CD8-positive, alpha-beta memory T cell (primary cell): Measurements from ENCODE around the gene CAMSAP1. TPM values are rescaled to one million over a fixed set of nuclear protein-coding genes. Genes with fewer than 3 reads are reported as not detected.
A peak's percentile ranks its signal among the peaks of the same experiment; 100 is the strongest.

Source experiments
- CTCF ChIA-PET: fragments of 350-600 bp; sonication (Branson Sonifier 250); formaldehyde crosslinking; loops from one replicate; lab custom pipeline; 2021; ENCODE audit warnings: antibody characterized with exemption; lab: Charles Lee
- POLR2A ChIA-PET: fragments of 350-600 bp; sonication (Branson Sonifier 250); formaldehyde crosslinking; loops from one replicate; lab custom pipeline; 2021; ENCODE audit warnings: antibody characterized with exemption; lab: Charles Lee
- DNase-seq, 5 donors: peaks; one replicate each; pipeline versions ENCODE4 v3.0.0 to v3.0.0-alpha.2; 2020 to 2022; ENCODE audit warnings: mixed read lengths in 1 of 5
- H3K27ac ChIP-seq: one replicate; pipeline ENCODE4 v1.7.0; 2013; ENCODE audit warnings: low read depth, mild to moderate bottlenecking, low read length, moderate library complexity
- H3K27me3 ChIP-seq: 2 replicates; pipeline ENCODE4 v1.7.0; 2013; ENCODE audit warnings: low read length, mild to moderate bottlenecking; ENCODE audit not compliant: insufficient read depth, poor library complexity, severe bottlenecking
- H3K36me3 ChIP-seq: 2 replicates; pipeline ENCODE4 v1.7.0; 2013; ENCODE audit warnings: mild to moderate bottlenecking, low read length, moderate library complexity; ENCODE audit not compliant: insufficient read depth
- H3K4me1 ChIP-seq: 2 replicates; pipeline ENCODE4 v1.7.0; 2013; ENCODE audit warnings: mild to moderate bottlenecking, low read length, moderate library complexity; ENCODE audit not compliant: insufficient read depth
- H3K4me3 ChIP-seq: 2 replicates; pipeline ENCODE4 v1.7.0; 2013; ENCODE audit warnings: mild to moderate bottlenecking, low read length
- H3K9me3 ChIP-seq: 2 replicates; pipeline ENCODE4 v1.7.0; 2013; ENCODE audit warnings: mild to moderate bottlenecking, low read length
- H3K27ac Mint-ChIP-seq, 8 donors: one replicate each; pipeline ENCODE4 v1.8.0; 2020 to 2021; ENCODE audit warnings: mixed read lengths in 8 of 8, mild to moderate bottlenecking in 6 of 8, inconsistent platforms in 3 of 8, moderate library complexity in 3 of 8
- H3K27me3 Mint-ChIP-seq, 2 donors: one replicate each; pipeline ENCODE4 v1.8.0; 2020 to 2021; ENCODE audit warnings: mixed read lengths in 2 of 2, mild to moderate bottlenecking in 1 of 2, moderate library complexity in 1 of 2
- H3K36me3 Mint-ChIP-seq, 3 donors: one replicate each; pipeline ENCODE4 v1.8.0; 2020 to 2021; ENCODE audit warnings: mixed read lengths in 3 of 3, inconsistent platforms in 1 of 3, mild to moderate bottlenecking in 1 of 3
- H3K4me1 Mint-ChIP-seq, 3 donors: one replicate each; pipeline ENCODE4 v1.8.0; 2020 to 2021; ENCODE audit warnings: mixed read lengths in 3 of 3, inconsistent platforms in 1 of 3, mild to moderate bottlenecking in 1 of 3
- H3K4me3 Mint-ChIP-seq, 7 donors: one replicate each; pipeline ENCODE4 v1.8.0; 2020 to 2021; ENCODE audit warnings: mixed read lengths in 7 of 7, mild to moderate bottlenecking in 6 of 7, moderate library complexity in 4 of 7, inconsistent platforms in 2 of 7
- H3K9me3 Mint-ChIP-seq, 5 donors: one replicate each; pipeline ENCODE4 v1.8.0; 2020 to 2022; ENCODE audit warnings: mixed read lengths in 5 of 5, mild to moderate bottlenecking in 3 of 5, moderate library complexity in 2 of 5, inconsistent platforms in 1 of 5
- polyA plus RNA-seq: library from polyadenylated mRNA; unstranded; fragments of 300-500 nt; fragmentation: Illumina TruSeq; gene quantifications from one replicate; pipeline ENCODE4 v1.2.3, GENCODE V29; 2021
- total RNA-seq, 2 experiments: library from RNA; stranded (reverse); gene quantifications; one replicate each; pipeline ENCODE4 v1.2.3, GENCODE V29; 2021

The CAMSAP1 gene
- total and polyA plus RNA-seq, 3 experiments from 2014 or later = 2.2 to 33.7 (median 30.4) TPM

GRCh38 chr9:135908093-135908753 lies 877 bp upstream of the CAMSAP1 start:
- Histone ChIP-seq H3K4me1 (peaks cover 31% of the 10 kb centered on the region), H3K36me3 (peaks cover 10% of the 10 kb centered on the region), H3K27me3 (no peaks in the 10 kb centered on the region), H3K27ac (peak overlapping the region; percentile 58), H3K9me3 (no peaks in the 10 kb centered on the region), H3K4me3 (peak overlapping the region; percentile 58)
- Mint-ChIP-seq H3K9me3 (peaks cover 0 to 3% (median 2%) of the 10 kb centered on the region in 5 donors), H3K27ac (peak overlapping the region in 7 of 8 donors; percentile 13 to 97 (median 86)), H3K4me1 (peaks cover 42 to 63% (median 53%) of the 10 kb centered on the region in 3 donors), H3K4me3 (peak overlapping the region; percentile 77 to 90 (median 86)), H3K27me3 (peaks cover 0 to 2% of the 10 kb centered on the region in 2 donors), H3K36me3 (peaks cover 5 to 40% (median 20%) of the 10 kb centered on the region in 3 donors)
- ChIA-PET POLR2A (no interaction called here), CTCF (interaction anchor here (1.1 kb wide), 1 partner anchor 52 kb away, joined by 3 read pairs; no protein-coding TSS in a partner anchor)
- DNase-seq = peak in 1 of 5 donors; percentile 10

- H3K9me3 ChIP-seq = no peaks in the 10 kb centered on the region
- no peaks in the 10 kb centered on the region for H3K27me3 ChIP-seq
- H3K4me3 ChIP-seq = no peak overlapping the region
- Mint-ChIP-seq H3K36me3 (peaks cover 6 to 34% (median 17%) of the 10 kb centered on the region in 3 donors), H3K4me3 (peak overlapping the region in 1 of 7 donors; percentile 7), H3K9me3 (peaks cover 0 to 2% (median 2%) of the 10 kb centered on the region in 5 donors), H3K27ac (no peak overlapping the region), H3K4me1 (peaks cover 47 to 74% (median 58%) of the 10 kb centered on the region in 3 donors), H3K27me3 (peaks cover 0 to 2% of the 10 kb centered on the region in 2 donors)
- peaks cover 10% of the 10 kb centered on the region for H3K36me3 ChIP-seq
- CTCF ChIA-PET = interaction anchor here (1.1 kb wide), 1 partner anchor 53 kb away, joined by 3 read pairs; no protein-coding TSS in a partner anchor
- H3K27ac ChIP-seq = no peak overlapping the region
- no peak for DNase-seq
- POLR2A ChIA-PET = interaction anchor here (0.6 to 1.0 kb wide), 3 partner anchors 54 to 456 kb away, joined by 3 to 4 read pairs (median 3); partner anchors contain the start of genes DNLZ and UBAC1
- H3K4me1 ChIP-seq = peaks cover 31% of the 10 kb centered on the region
These were observed 328 bp downstream of the CAMSAP1 start for GRCh38 chr9:135907006-135907430.

GRCh38 chr9:135906291-135907005 lies 898 bp downstream of the CAMSAP1 start:
- Histone ChIP-seq H3K9me3 (no peaks in the 10 kb centered on the region), H3K4me1 (peaks cover 31% of the 10 kb centered on the region), H3K36me3 (peaks cover 7% of the 10 kb centered on the region), H3K27ac (peak overlapping the region; percentile 32), H3K27me3 (no peaks in the 10 kb centered on the region), H3K4me3 (peak overlapping the region; percentile 50)
- Mint-ChIP-seq H3K9me3 (peaks cover 0 to under 1% (median 0%) of the 10 kb centered on the region in 5 donors), H3K27me3 (peaks cover 0 to 2% of the 10 kb centered on the region in 2 donors), H3K27ac (peak overlapping the region in 6 of 8 donors; percentile 51 to 91 (median 88)), H3K4me1 (peaks cover 49 to 77% (median 58%) of the 10 kb centered on the region in 3 donors), H3K36me3 (peaks cover 7 to 29% (median 11%) of the 10 kb centered on the region in 3 donors), H3K4me3 (peak overlapping the region; percentile 82 to 95 (median 86))
- ChIA-PET POLR2A (no interaction called here), CTCF (no interaction called here)
- DNase-seq = peak in 4 of 5 donors; percentile 12 to 58 (median 16)

- Histone ChIP-seq H3K4me1 (peaks cover 31% of the 10 kb centered on the region), H3K4me3 (peak overlapping the region; percentile 50), H3K27me3 (no peaks in the 10 kb centered on the region), H3K27ac (peak overlapping the region; percentile 32), H3K36me3 (peaks cover under 1% of the 10 kb centered on the region), H3K9me3 (no peaks in the 10 kb centered on the region)
- Mint-ChIP-seq H3K4me1 (peaks cover 49 to 74% (median 51%) of the 10 kb centered on the region in 3 donors), H3K36me3 (peaks cover 3 to 21% (median 7%) of the 10 kb centered on the region in 3 donors), H3K27me3 (peaks cover 0 to 2% of the 10 kb centered on the region in 2 donors), H3K27ac (peak overlapping the region; percentile 51 to 95 (median 88)), H3K9me3 (no peaks in the 10 kb centered on the region), H3K4me3 (peak overlapping the region; percentile 82 to 95 (median 86))
- DNase-seq = peak in 1 of 5 donors; percentile 22
- ChIA-PET POLR2A (no interaction called here), CTCF (no interaction called here)
These were observed 1.7 kb downstream of the CAMSAP1 start for GRCh38 chr9:135905380-135906258.

GRCh38 chr9:135903786-135904520 lies 3.4 kb downstream of the CAMSAP1 start:
- H3K4me1 Mint-ChIP-seq = peaks cover 45 to 70% (median 49%) of the 10 kb centered on the region in 3 donors
- Histone ChIP-seq H3K27ac (no peak overlapping the region), H3K4me3 (no peak overlapping the region), H3K36me3 (no peaks in the 10 kb centered on the region), H3K4me1 (peaks cover 29% of the 10 kb centered on the region), H3K9me3 (no peaks in the 10 kb centered on the region), H3K27me3 (no peaks in the 10 kb centered on the region)
- CTCF ChIA-PET = no interaction called here
- no peak for DNase-seq
- POLR2A ChIA-PET = interaction anchor here (0.7 kb wide), 1 partner anchor 186 kb away, joined by 5 read pairs; no protein-coding TSS in a partner anchor
- H3K27me3 Mint-ChIP-seq = peaks cover 0 to 2% of the 10 kb centered on the region in 2 donors
- H3K4me3 Mint-ChIP-seq = peak overlapping the region in 2 of 7 donors; percentile 55 to 66
- peaks cover 0 to 11% (median 5%) of the 10 kb centered on the region in 3 donors for H3K36me3 Mint-ChIP-seq
- no peaks in the 10 kb centered on the region for H3K9me3 Mint-ChIP-seq
- H3K27ac Mint-ChIP-seq = peak overlapping the region in 1 of 8 donors; percentile 53

GRCh38 chr9:135903358-135903656 lies 4.0 kb downstream of the CAMSAP1 start:
- Histone ChIP-seq H3K27me3 (no peaks in the 10 kb centered on the region), H3K4me1 (peaks cover 26% of the 10 kb centered on the region), H3K27ac (no peak overlapping the region), H3K9me3 (no peaks in the 10 kb centered on the region), H3K4me3 (no peak overlapping the region), H3K36me3 (no peaks in the 10 kb centered on the region)
- ChIA-PET CTCF (no interaction called here), POLR2A (no interaction called here)
- H3K27me3 Mint-ChIP-seq = no peaks in the 10 kb centered on the region
- peak overlapping the region in 1 of 7 donors; percentile 55 for H3K4me3 Mint-ChIP-seq
- peaks cover 44 to 70% (median 48%) of the 10 kb centered on the region in 3 donors for H3K4me1 Mint-ChIP-seq
- H3K9me3 Mint-ChIP-seq = no peaks in the 10 kb centered on the region
- peaks cover 3 to 6% (median 5%) of the 10 kb centered on the region in 3 donors for H3K36me3 Mint-ChIP-seq
- DNase-seq = no peak
- peak overlapping the region in 1 of 8 donors; percentile 53 for H3K27ac Mint-ChIP-seq
